Ascending aorta (tissue), 2 donors: ENCODE results near the gene APOL4. TPM values are rescaled to one million over a fixed set of nuclear protein-coding genes. Genes with fewer than 3 reads are reported as not detected.
A peak's percentile ranks its signal among the peaks of the same experiment; 100 is the strongest.
"Not testable (repeated sequence)": the region's sequence is repeated elsewhere in the genome, so short reads cannot be mapped to it uniquely, and the experiment has no call there.

Source experiments
- DNase-seq, 2 donors: peaks; one replicate each; pipeline ENCODE4 v3.0.0-alpha.2; 2019; ENCODE audit warnings: low spot score in 2 of 2
- H3K27ac ChIP-seq, 2 donors: fragments of 200-600 bp; sonication (generic); one replicate each; pipeline ENCODE4 v1.5.1; 2016 to 2017; ENCODE audit warnings: mild to moderate bottlenecking in 1 of 2
- H3K27me3 ChIP-seq: fragments of 200-600 bp; sonication (generic); one replicate; pipeline ENCODE4 v1.5.1; 2017
- H3K36me3 ChIP-seq, 2 donors: fragments of 200-600 bp; sonication (generic); one replicate each; pipeline ENCODE4 v1.5.1; 2016
- H3K4me1 ChIP-seq, 2 donors: fragments of 200-600 bp; sonication (generic); one replicate each; pipeline ENCODE4 v1.5.1; 2016 to 2017; ENCODE audit warnings: mild to moderate bottlenecking in 1 of 2
- H3K4me3 ChIP-seq, 2 donors: fragments of 200-600 bp; sonication (generic); one replicate each; pipeline ENCODE4 v1.5.1; 2016 to 2017; ENCODE audit warnings: mild to moderate bottlenecking in 1 of 2
- H3K9me3 ChIP-seq, 2 donors: fragments of 200-600 bp; sonication (generic); one replicate each; pipeline ENCODE4 v1.5.1; 2016
- intact Hi-C: fragments of 100-400 bp; cut with DNase I; formaldehyde crosslinking; loops from one replicate; pipeline ENCODE4 v1.15.1; 2023
- total RNA-seq: library from RNA; depleted of rRNA; stranded (reverse); fragments of >200 nt; gene quantifications from one replicate; pipeline ENCODE4 v1.1.0, GENCODE V29; 2016
- TF ChIP-seq, protein P1 (sequence below), 3 experiments: fragments of 200-600 bp in 2 of 3; fragments of 450-650 bp in 1 of 3; sonication (generic) in 2 of 3; IDR thresholded peaks; one replicate each; pipeline ENCODE4 v1.5.1; 2016 to 2019; ENCODE audit warnings: antibody characterized with exemption in 3 of 3, mild to moderate bottlenecking in 1 of 3, moderate library complexity in 1 of 3

The APOL4 gene
- total RNA-seq, 1 donor from 2014 or later, result not detected

DNA sequence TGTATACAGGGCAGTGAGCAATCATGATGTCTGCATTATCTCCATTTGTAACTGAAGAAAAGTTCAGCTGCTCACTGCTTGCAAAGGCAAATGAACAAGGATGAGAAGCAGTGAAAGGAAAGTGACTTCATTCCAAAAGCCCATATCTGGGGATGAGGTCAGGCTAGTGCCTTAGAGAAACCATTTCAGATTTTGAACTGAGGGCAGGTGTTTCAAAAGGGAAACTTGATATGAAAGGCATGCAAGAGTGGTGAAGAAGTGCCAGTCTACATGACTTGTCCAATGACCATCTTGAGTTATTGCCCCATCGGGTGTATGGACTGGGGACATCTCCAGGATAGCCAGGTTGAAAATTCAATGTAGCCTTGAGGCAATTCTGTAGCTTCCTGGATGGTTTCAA lies 7.3 kb upstream of the APOL4 start:
- Histone ChIP-seq H3K36me3 (no peaks in the 10 kb centered on the region), H3K27ac (no peak overlapping the region), H3K27me3 (no peaks in the 10 kb centered on the region), H3K9me3 (no peaks in the 10 kb centered on the region), H3K4me3 (no peak overlapping the region), H3K4me1 (no peaks in the 10 kb centered on the region)
- TF ChIP-seq, protein P1, sequence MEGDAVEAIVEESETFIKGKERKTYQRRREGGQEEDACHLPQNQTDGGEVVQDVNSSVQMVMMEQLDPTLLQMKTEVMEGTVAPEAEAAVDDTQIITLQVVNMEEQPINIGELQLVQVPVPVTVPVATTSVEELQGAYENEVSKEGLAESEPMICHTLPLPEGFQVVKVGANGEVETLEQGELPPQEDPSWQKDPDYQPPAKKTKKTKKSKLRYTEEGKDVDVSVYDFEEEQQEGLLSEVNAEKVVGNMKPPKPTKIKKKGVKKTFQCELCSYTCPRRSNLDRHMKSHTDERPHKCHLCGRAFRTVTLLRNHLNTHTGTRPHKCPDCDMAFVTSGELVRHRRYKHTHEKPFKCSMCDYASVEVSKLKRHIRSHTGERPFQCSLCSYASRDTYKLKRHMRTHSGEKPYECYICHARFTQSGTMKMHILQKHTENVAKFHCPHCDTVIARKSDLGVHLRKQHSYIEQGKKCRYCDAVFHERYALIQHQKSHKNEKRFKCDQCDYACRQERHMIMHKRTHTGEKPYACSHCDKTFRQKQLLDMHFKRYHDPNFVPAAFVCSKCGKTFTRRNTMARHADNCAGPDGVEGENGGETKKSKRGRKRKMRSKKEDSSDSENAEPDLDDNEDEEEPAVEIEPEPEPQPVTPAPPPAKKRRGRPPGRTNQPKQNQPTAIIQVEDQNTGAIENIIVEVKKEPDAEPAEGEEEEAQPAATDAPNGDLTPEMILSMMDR (IDR thresholded peaks at IDR 0.05), result no peak
- DNase-seq, result no peak
- intact Hi-C loops, result no loop called here

DNA sequence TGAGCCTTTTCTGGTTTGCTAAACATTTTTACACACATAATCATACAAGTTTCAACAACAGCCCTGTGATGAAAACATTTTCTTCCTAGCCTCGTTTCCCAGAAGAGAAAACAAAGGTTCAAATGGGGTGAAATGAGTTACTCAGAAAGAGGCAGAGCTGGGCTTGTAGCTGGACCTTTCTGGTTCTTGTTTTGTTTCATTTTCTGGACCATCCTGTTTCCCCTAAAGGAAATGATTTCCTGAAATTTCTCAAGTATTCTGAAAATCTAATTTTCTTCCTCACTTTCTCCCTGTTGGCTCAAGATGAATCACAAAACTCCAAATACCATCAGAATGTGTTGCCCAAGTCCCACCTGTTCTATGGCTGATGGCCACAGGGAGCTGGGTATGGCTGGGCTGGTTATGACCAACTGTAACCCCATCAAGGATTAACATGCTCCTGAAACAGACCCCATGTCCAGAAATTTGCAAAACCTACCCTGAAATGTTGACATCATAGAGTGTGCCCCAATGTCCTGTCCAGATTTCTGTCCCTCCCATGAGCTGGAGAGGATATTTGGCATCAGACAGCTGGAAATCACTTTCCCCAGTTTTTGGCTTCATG lies 6.7 kb upstream of the APOL4 start:
- no peaks in the 10 kb centered on the region for H3K4me1 ChIP-seq
- H3K36me3 ChIP-seq, result no peaks in the 10 kb centered on the region
- intact Hi-C loops, result no loop called here
- H3K4me3 ChIP-seq, result no peak overlapping the region
- H3K27me3 ChIP-seq, result no peaks in the 10 kb centered on the region
- H3K27ac ChIP-seq, result no peak overlapping the region
- no peak for DNase-seq
- TF ChIP-seq, protein P1 (IDR thresholded peaks at IDR 0.05), result no peak
- no peaks in the 10 kb centered on the region for H3K9me3 ChIP-seq

DNA sequence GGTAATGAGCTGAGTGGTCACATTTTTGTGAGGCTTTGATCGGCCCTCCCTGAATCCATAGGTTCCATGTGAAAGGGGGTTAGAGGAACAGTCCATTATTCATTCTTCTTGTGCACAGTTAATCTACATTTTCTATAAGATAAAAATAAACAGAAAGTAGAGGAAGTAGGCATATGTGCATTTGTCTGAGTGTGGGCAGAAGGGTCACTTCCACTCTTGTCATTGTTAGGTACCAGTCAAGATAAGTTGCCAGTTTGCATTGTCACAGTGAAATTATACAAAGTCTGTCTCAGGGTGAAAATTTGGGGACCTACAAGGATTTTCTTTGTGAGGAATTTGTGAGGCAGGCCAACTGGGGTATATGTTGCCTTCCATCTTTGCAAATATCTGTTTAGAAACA lies 4.6 kb upstream of the APOL4 start:
- Histone ChIP-seq H3K27me3 (no peaks in the 10 kb centered on the region), H3K9me3 (no peaks in the 10 kb centered on the region), H3K36me3 (no peaks in the 10 kb centered on the region), H3K27ac (no peak overlapping the region), H3K4me3 (no peak overlapping the region), H3K4me1 (no peaks in the 10 kb centered on the region)
- intact Hi-C loops, result no loop called here
- DNase-seq, result no peak
- TF ChIP-seq, protein P1 (IDR thresholded peaks at IDR 0.05), result no peak

DNA sequence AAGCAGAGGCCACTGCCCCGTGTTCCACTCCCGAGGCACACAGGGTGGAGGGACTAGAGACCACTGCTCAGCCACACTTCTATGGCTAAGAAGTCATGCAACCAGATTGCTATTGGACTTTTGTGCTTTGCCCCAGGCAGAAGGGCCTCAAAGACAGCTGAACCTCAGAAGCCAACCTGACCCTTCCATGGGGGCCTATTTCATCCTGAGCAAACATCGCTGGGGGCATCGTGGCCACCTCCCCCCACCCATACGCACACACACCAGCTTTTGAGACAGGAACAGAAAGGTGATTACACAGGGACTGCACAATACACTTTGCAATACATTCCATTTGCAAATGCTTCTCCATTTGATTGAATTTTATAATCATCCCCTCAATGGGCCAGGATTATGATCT lies 4.0 kb upstream of the APOL4 start:
- H3K9me3 ChIP-seq, intact Hi-C loops, H3K4me3 ChIP-seq, H3K4me1 ChIP-seq, DNase-seq, H3K27me3 ChIP-seq, H3K27ac ChIP-seq, H3K36me3 ChIP-seq: not testable (repeated sequence)

DNA sequence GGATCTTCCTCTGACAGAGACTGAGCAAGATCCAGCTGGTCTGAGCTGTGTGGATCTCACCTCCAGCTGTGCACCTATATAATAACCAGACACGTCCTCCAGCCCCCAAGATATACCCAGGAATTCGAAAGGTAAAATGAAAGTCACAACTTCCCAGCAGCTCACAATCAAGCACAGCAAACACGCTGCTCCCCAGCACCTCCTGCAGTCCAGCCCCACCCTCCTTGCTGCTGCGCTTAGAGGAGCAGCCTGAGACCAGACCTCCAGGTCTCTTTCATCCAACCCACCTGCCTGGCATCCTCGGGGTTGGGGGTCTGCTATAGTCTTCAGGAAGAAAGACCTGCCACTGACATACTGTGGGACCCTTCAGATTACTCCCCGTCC lies 3.0 kb upstream of the APOL4 start:
- intact Hi-C loops, result loop anchor here (5.0 kb wide), 1 partner anchor 53 kb away; no protein-coding TSS in a partner anchor
- TF ChIP-seq, protein P1 (IDR thresholded peaks at IDR 0.05), result no peak
- Histone ChIP-seq H3K4me3 (no peak overlapping the region), H3K9me3 (no peaks in the 10 kb centered on the region), H3K27ac (no peak overlapping the region), H3K4me1 (no peaks in the 10 kb centered on the region), H3K36me3 (no peaks in the 10 kb centered on the region), H3K27me3 (no peaks in the 10 kb centered on the region)
- DNase-seq, result no peak

DNA sequence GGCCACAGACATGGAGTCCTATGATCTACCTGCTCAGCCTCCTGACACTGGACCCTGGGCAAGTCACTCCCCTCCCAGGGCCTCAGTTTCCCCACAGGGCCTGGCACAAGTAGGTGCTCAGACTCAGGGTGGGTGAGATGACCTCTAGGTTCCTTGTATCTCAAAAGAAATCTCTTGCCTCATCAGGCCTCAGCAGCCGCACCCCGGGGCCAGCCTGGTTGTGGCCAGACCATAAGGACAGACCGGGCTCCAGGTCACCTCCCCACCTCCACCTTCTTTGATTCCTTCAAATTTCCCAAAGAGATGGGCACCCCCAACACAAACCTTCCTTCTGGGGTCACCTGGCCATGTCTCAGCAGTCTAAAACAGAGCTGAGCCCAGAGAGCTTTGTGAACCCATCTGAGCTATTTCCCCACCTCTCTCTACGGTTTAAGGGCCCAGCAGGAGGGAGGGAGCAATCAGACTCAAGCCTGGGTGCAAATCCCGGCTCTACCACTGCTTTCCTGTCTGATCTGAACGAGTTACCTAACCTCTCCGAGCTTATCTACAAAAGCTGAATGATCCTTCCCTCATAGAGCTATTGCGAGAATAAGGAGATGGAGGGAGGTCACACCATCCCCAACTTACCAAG lies 2.5 kb upstream of the APOL4 start:
- no peak overlapping the region for H3K27ac ChIP-seq
- intact Hi-C loops, result loop anchor here (5.0 kb wide), 1 partner anchor 53 kb away; no protein-coding TSS in a partner anchor
- H3K9me3 ChIP-seq, result no peaks in the 10 kb centered on the region
- TF ChIP-seq, protein P1 (IDR thresholded peaks at IDR 0.05), result no peak
- no peaks in the 10 kb centered on the region for H3K4me1 ChIP-seq
- no peaks in the 10 kb centered on the region for H3K27me3 ChIP-seq
- H3K4me3 ChIP-seq, result no peak overlapping the region
- no peaks in the 10 kb centered on the region for H3K36me3 ChIP-seq
- DNase-seq, result peak in 1 of 2 donors; percentile 34

DNA sequence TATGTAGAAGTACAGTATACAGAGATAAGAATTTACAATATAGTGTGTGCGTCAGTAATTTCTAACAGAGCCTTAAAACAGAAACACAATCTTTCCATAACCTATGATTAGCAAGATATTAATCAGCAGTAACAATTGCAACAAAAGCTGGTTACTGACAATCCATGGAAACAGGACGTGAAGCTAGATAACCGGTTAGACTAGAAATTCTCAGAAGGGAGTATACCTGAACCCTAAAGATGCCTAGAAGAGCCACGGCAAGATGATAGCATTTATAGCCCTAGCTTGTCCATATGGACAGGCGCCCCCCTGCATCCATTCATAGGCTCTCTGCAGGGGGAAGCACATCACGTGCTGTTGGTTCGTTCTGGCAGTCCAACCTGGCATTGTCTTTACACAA lies 1.8 kb upstream of the APOL4 start:
- DNase-seq, H3K27ac ChIP-seq, H3K4me3 ChIP-seq, H3K4me1 ChIP-seq, H3K9me3 ChIP-seq, H3K36me3 ChIP-seq, H3K27me3 ChIP-seq: not testable (repeated sequence)
- intact Hi-C loops, result loop anchor here (5.0 kb wide), 1 partner anchor 54 kb away; no protein-coding TSS in a partner anchor

DNA sequence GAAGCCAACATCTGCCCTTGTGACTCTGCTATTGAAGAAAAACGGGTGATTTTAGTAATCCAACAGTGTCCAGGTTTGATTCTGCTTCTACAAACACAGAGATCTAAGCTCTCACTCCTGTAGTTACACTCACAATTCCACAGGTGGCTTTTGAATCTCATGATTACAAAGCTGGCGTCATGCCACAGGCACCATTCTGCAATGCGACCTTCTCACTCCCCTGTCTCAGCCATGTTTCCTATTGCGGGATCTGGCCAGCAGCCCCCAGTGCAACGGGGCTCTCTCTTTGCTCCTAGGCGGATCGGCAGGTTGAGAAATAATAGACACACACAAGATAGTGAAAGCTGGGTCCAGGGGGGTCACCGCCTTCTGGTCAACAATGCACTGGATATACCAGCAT lies 1.3 kb upstream of the APOL4 start:
- H3K4me3 ChIP-seq, H3K27me3 ChIP-seq, H3K27ac ChIP-seq, H3K4me1 ChIP-seq, H3K36me3 ChIP-seq, H3K9me3 ChIP-seq: not testable (repeated sequence)
- DNase-seq, result peak in 1 of 2 donors; percentile 31
- intact Hi-C loops, result loop anchor here (5.0 kb wide), 1 partner anchor 54 kb away; no protein-coding TSS in a partner anchor

DNA sequence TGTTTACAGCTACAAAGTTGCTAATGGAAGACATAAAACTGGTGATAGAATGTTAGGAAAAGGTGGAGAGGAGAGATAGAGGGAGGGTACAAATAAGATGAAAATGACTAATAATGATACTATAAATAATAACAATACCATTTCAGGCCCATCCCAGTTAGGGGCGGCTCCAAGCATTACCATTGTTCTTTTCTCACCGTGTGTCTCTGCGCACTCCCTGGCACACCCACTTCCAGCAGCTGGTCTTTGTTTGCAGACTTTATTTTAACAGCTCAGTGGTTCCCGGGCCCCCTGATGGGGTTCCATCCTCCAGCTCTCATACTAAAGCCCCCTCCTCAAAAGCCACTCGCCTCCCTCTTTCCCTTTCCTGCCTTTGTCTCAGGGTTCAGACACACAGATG lies 584 bp downstream of the APOL4 start:
- DNase-seq, H3K27me3 ChIP-seq, H3K4me1 ChIP-seq, H3K36me3 ChIP-seq, H3K9me3 ChIP-seq, H3K27ac ChIP-seq, H3K4me3 ChIP-seq: not testable (repeated sequence)
- intact Hi-C loops, result loop anchor here (5.0 kb wide), 1 partner anchor 56 kb away; no protein-coding TSS in a partner anchor
